GM21423 (cell line): ENCODE results near the gene ETV3.
A peak's percentile ranks its signal among the peaks of the same experiment; 100 is the strongest.

Experiments used
- ATAC-seq: cut with Tn5 transposase; IDR thresholded peaks from one replicate; pipeline ENCODE4 v1.9.1; 2021; ENCODE audit warnings: mild to moderate bottlenecking, moderate library complexity; ENCODE audit not compliant: unreplicated experiment

The ETV3 gene

GRCh38 chr1:157140063-157140588, 1.9 kb upstream of the ETV3 start:
- ATAC-seq: no peak

GRCh38 chr1:157139052-157139715, 989 bp upstream of the ETV3 start:
- ATAC-seq: no peak

GRCh38 chr1:157137408-157138219, 581 bp downstream of the ETV3 start:
- ATAC-seq: peak; percentile 20

GRCh38 chr1:157137046-157137407, 1.2 kb downstream of the ETV3 start:
- ATAC-seq: no peak

GRCh38 chr1:157136133-157136532, 2.1 kb downstream of the ETV3 start:
- ATAC-seq: no peak

GRCh38 chr1:157135646-157136045, 2.5 kb downstream of the ETV3 start:
- ATAC-seq: no peak

GRCh38 chr1:157135070-157135469, 3.1 kb downstream of the ETV3 start:
- ATAC-seq: no peak

GRCh38 chr1:157134442-157134841, 3.8 kb downstream of the ETV3 start:
- ATAC-seq: no peak

GRCh38 chr1:157133426-157133825, 4.8 kb downstream of the ETV3 start:
- ATAC-seq: no peak

GRCh38 chr1:157132616-157133167, 5.5 kb downstream of the ETV3 start:
- ATAC-seq: no peak

- ATAC-seq: no peak
Measured at GRCh38 chr1:157132111-157132510, 6.1 kb downstream of the ETV3 start.

GRCh38 chr1:157131281-157131680, 6.9 kb downstream of the ETV3 start:
- no peak for ATAC-seq

- ATAC-seq: no peak
Measured at GRCh38 chr1:157124855-157125254, 13.3 kb downstream of the ETV3 start.

GRCh38 chr1:157119448-157119847, 18.7 kb downstream of the ETV3 start:
- ATAC-seq: no peak

- ATAC-seq: no peak
Measured at GRCh38 chr1:157119008-157119407, 19.2 kb downstream of the ETV3 start.

- ATAC-seq: no peak
Measured at GRCh38 chr1:157117527-157118057, 20.6 kb downstream of the ETV3 start.

- no peak for ATAC-seq
Measured at GRCh38 chr1:157116737-157117103, 21.5 kb downstream of the ETV3 start.

GRCh38 chr1:157115851-157116736, 22.1 kb downstream of the ETV3 start:
- no peak for ATAC-seq

GRCh38 chr1:157115429-157115838, 22.8 kb downstream of the ETV3 start:
- ATAC-seq: no peak

GRCh38 chr1:157114183-157115121, 23.7 kb downstream of the ETV3 start:
- no peak for ATAC-seq
